ENCODE results near the gene BNIP1.

Gene BNIP1

GRCh38 chr5:173213236-173213933 lies 69.1 kb downstream of the BNIP1 start:
- no peak for DNase-seq

Measured in DMS53 (cell line).